Heart left ventricle (tissue), 13 donors: ENCODE results near the gene NKD1.

Experiments used
- POLR2A ChIP-seq, 2 donors: fragments of 450-650 bp; IDR thresholded peaks; one replicate each; pipeline ENCODE4 v1.6.1; 2017; ENCODE audit warnings: antibody characterized with exemption in 2 of 2, mild to moderate bottlenecking in 2 of 2, moderate library complexity in 2 of 2
- TF ChIP-seq, protein P1 (sequence below), 12 donors: fragments of 200-600 bp; sonication (generic) in 4 of 12; IDR thresholded peaks; one replicate each; pipeline versions ENCODE4 v1.5.0 to v1.8.0; 2018 to 2022; ENCODE audit warnings: antibody characterized with exemption in 12 of 12, mild to moderate bottlenecking in 5 of 12
- donor health status: ischemic (EF 13 %, LVEDD 7.1; RV severe dilation, severe dysfunction).
- donor health status: DM: no; HTN: yes; CAD: no.
- donor health status: DM: no; HTN: no; CAD: no.
- donor health status: ischemic (EF 25% LVEDD 6.9; RV normal size, moderate dysfunction).
- donor health status: ischemic (EF 25% LVEDD 5.7; RV mildly dilated, moderate dysfunction).
- donor health status: ischemic (EF 35%, LVEDD 5.7; RV mildly dilated, moderate dysfunction).
- donor health status: nonischemic (EF 11% LVEDD 7.7; RV severe dilation, severe dysfunction).
- donor health status: DM: yes; HTN: yes; CAD: no.
- donor health status: PGD.
- donor health status: ischemic (EF 29% LVEDD 5.4; RV normal size, mild dysfunction).
- donor health status: nonischemic (EF 23%, LVEDD 6.1; RV moderate dilation, normal function).

DNA sequence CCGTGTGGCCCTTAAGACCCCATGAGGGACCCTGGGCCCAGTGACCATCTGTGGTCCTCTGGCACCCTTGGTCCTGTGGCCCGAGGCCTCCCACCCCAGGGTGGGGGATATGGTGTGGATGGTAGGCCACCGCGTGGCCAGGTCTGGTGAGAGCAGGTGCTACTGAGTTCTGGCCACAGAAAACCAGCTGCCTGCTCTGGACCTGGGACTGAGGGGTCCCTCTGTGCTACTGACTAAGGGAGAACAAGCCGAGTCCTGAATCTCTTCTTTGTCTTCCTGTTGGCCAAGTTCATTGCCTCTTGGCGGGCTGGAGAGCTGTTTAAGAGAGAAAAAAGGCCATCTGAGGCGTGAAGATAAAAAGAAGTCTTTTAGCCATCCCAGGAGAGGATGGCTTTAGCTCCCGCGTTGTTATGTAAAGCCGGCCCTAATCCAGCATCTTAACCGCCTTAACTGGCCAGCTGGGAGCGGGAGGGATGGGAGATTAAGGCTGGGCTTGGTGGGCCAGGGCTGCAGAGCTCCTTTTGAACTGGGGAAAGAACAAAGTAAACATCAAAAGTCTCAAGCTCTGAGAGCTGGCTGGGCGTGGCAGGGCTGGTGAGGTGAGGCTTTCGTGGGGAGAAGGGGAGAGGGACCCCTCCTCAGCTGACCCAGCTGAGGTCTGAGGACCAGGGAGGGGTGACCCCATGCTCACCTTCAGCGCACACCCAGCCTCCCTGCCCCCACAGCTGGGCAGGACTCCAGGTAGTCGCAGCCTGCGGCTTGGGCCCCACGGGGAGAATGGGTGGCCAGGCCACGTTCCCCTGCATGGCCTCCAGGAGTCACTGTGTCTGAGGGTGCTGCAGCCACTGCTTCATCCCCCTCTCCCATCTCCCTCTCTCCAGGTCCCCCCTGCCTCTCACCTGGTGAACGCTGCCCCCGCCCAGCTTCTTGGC, 62.4 kb downstream of the NKD1 start:
- TF ChIP-seq, protein P1, sequence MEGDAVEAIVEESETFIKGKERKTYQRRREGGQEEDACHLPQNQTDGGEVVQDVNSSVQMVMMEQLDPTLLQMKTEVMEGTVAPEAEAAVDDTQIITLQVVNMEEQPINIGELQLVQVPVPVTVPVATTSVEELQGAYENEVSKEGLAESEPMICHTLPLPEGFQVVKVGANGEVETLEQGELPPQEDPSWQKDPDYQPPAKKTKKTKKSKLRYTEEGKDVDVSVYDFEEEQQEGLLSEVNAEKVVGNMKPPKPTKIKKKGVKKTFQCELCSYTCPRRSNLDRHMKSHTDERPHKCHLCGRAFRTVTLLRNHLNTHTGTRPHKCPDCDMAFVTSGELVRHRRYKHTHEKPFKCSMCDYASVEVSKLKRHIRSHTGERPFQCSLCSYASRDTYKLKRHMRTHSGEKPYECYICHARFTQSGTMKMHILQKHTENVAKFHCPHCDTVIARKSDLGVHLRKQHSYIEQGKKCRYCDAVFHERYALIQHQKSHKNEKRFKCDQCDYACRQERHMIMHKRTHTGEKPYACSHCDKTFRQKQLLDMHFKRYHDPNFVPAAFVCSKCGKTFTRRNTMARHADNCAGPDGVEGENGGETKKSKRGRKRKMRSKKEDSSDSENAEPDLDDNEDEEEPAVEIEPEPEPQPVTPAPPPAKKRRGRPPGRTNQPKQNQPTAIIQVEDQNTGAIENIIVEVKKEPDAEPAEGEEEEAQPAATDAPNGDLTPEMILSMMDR (IDR thresholded peaks at IDR 0.05): no peak
- TF ChIP-seq POLR2A (IDR thresholded peaks at IDR 0.05): no peak
